Astrocyte (in vitro differentiated cells and primary cell): Measurements from ENCODE around the gene RAD51B.

ENCODE experiments used
- CTCF ChIP-seq: IDR thresholded peaks from 2 replicates; pipeline ENCODE4 v1.5.1; 2011; ENCODE audit warnings: low read depth, mild to moderate bottlenecking, inconsistent platforms, low read length, moderate library complexity; ENCODE audit not compliant: insufficient read depth
- EZH2 ChIP-seq: IDR thresholded peaks from 2 replicates; pipeline ENCODE4 v1.6.1; 2012; ENCODE audit warnings: mild to moderate bottlenecking, low read length, inconsistent platforms; ENCODE audit not compliant: insufficient read depth

GRCh38 chr14:68696266-68696665, 876.7 kb downstream of the RAD51B start:
- TF ChIP-seq EZH2, result no peak
- TF ChIP-seq CTCF, result no peak
